Upper lobe of left lung (tissue), 4 donors: Measurements from ENCODE around the gene BRMS1L.

Experiments used
- EP300 ChIP-seq, 4 donors: sonication (generic); formaldehyde crosslinking; IDR thresholded peaks; one replicate each; pipeline ENCODE4 v1.5.1; 2017; ENCODE audit warnings: antibody characterized with exemption in 4 of 4, control low read depth in 2 of 4
- POLR2A ChIP-seq, 4 donors: fragments of 450-650 bp; IDR thresholded peaks; one replicate each; pipeline ENCODE4 v1.5.1; 2016 to 2017; ENCODE audit warnings: antibody characterized with exemption in 4 of 4, mild to moderate bottlenecking in 2 of 4
- TF ChIP-seq, protein P1 (sequence below), 6 experiments: fragments of 450-650 bp in 4 of 6; fragments of 200-600 bp in 2 of 6; sonication (generic) in 2 of 6; IDR thresholded peaks; one replicate each; pipeline ENCODE4 v1.5.1; 2016 to 2019; ENCODE audit warnings: antibody characterized with exemption in 6 of 6

DNA sequence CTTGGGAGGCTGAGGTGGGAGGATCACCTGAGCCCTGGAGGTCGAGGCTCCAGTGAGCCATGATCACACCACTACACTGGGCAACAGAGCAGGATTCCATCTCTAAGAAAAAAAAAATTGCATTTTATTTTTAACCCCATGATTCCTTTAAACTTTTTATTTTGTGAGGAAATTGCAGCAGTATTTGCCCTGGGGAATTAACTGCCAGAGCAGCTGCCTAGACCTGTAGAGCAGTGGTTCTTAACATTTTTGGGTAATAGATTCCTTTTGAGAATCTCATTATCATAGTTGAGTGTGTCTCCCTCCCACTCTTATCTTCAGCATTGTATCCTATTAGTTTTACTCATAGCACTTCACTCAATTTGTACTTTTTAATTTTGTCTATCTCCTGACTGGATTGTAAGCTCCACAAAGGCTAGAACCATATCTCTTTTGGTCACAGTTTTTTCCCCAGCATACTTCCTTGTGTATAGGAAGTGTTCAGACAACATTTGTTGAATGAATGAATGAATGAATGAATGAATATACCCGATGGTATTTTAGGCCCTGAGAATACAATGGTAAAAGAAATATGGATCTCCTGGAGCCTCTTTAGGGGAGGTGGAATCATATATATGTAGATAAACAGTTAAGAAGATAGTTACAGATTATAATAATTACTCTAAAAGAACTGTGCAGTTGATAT, 40.6 kb downstream of the BRMS1L start:
- TF ChIP-seq, protein P1, sequence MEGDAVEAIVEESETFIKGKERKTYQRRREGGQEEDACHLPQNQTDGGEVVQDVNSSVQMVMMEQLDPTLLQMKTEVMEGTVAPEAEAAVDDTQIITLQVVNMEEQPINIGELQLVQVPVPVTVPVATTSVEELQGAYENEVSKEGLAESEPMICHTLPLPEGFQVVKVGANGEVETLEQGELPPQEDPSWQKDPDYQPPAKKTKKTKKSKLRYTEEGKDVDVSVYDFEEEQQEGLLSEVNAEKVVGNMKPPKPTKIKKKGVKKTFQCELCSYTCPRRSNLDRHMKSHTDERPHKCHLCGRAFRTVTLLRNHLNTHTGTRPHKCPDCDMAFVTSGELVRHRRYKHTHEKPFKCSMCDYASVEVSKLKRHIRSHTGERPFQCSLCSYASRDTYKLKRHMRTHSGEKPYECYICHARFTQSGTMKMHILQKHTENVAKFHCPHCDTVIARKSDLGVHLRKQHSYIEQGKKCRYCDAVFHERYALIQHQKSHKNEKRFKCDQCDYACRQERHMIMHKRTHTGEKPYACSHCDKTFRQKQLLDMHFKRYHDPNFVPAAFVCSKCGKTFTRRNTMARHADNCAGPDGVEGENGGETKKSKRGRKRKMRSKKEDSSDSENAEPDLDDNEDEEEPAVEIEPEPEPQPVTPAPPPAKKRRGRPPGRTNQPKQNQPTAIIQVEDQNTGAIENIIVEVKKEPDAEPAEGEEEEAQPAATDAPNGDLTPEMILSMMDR (IDR thresholded peaks at IDR 0.05), result no peak
- TF ChIP-seq POLR2A (IDR thresholded peaks at IDR 0.05) (no peak), EP300 (IDR thresholded peaks at IDR 0.05) (no peak)
